ENCODE results near the gene TGM3.

Gene TGM3

DNA sequence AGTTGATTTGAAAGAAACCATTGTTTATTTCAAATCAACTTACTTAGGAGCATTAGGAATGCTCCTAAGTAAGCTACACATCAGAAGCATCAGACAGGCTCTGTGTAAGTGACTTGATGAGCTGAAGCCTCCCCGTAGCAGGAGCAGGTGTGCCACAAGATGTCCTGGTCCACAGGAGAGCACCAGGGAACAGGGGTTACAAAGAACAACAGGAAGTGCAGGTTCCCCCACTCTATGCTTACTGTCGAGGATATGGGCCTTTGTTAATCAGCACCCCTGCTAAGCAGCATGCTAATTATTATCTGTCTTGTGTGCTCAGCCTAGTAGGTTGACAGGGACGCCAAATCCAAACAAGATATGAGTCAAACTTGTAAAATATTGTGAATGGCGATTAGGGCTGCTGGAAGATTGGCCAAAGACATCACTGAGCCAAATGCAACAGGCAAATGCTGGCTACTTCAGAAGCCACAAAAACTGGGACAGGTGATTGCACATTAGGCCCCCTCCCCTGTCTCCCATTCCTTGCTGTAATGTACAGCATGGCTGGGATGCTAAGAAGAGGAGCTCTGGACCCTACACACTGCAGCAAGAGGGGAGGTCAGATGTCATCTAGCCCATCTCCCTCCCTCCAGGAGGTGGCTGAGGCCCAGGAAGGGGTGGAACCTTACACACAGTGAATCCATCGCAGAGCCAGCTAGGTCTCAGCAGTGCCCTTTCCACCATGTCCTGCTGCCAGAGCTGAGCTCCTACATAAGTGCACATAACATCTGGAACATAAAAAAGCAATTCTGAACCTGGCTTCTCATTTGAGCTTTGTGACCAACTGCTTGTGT lies 939 bp downstream of the TGM3 start:
- no peaks in the 10 kb centered on the region for H3K36me3 Mint-ChIP-seq
- H3K4me1 Mint-ChIP-seq (ENCODE audit: low read depth) = peaks cover 1% of the 10 kb centered on the region
- H3K9me3 Mint-ChIP-seq (ENCODE audit: low read depth) = no peaks in the 10 kb centered on the region
- H3K27ac Mint-ChIP-seq = no peak overlapping the region
- no peak overlapping the region for H3K4me3 Mint-ChIP-seq
- H3K27me3 Mint-ChIP-seq = no peaks in the 10 kb centered on the region

DNA sequence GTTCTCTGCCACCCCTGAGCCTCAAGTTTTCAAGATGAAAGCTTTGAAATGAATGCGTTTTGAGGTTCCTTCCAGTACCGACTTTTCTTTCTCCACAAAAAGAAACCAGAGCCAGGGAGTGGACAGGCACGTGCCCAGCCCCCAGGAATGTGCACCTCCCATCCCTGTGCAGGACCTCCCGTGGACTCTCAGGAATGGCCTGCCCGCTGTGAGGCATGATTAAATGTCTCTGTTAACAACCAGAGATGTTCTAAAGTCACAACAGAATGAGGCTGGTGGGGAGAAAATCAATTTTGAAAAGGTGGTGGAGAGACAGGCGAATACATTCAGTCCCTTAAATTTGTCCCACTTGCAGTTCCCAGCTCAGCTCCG lies 1.5 kb downstream of the TGM3 start:
- Mint-ChIP-seq H3K27me3 (no peaks in the 10 kb centered on the region), H3K36me3 (no peaks in the 10 kb centered on the region), H3K27ac (no peak overlapping the region), H3K4me1 (ENCODE audit: low read depth) (peaks cover 1% of the 10 kb centered on the region), H3K9me3 (ENCODE audit: low read depth) (no peaks in the 10 kb centered on the region), H3K4me3 (no peak overlapping the region)

DNA sequence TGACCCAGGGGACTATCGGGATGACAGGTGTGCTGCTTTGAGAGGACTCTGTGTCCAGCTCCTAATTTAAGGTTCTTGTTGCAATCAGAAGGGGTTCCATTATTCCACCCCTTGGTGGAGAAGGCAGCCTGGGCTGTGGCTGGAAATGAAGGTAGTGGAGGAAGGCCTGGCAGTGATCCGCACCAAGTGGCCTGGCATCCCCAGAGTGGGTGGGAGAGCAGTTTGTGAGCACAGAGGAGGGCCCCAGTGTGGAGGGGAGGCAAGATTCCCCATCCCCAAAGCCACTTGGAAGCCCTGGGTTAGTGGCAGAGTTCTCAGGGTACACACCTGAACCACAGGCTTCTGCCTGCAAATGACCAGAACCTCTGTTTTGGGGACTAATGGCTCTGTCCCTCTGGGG lies 2.3 kb downstream of the TGM3 start:
- H3K36me3 Mint-ChIP-seq = no peaks in the 10 kb centered on the region
- no peak overlapping the region for H3K27ac Mint-ChIP-seq
- peaks cover 2% of the 10 kb centered on the region for H3K27me3 Mint-ChIP-seq
- peaks cover 1% of the 10 kb centered on the region for H3K4me1 Mint-ChIP-seq (ENCODE audit: low read depth)
- H3K4me3 Mint-ChIP-seq = no peak overlapping the region
- H3K9me3 Mint-ChIP-seq (ENCODE audit: low read depth) = no peaks in the 10 kb centered on the region

DNA sequence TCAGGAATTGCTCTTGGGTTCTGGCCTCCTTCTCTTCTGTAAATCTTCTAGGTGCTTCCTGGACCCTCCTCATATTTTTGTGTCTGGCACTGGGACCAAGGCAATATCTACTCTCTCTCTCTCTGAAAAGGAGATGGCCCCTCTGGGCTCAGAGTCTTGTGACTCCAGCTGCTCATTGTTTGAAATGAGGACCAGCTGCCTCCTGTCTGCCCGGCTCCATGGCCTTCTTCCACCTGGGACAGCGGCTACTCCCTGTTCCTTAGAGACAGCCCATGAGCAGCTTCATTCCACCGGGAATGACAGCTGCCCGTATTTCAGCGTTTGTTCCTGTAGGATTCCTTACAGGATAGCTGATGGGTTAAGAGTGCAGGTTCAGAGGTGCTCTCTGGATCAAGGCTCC lies 2.9 kb downstream of the TGM3 start:
- Mint-ChIP-seq H3K27ac (no peak overlapping the region), H3K4me3 (no peak overlapping the region), H3K4me1 (ENCODE audit: low read depth) (peaks cover 1% of the 10 kb centered on the region), H3K36me3 (no peaks in the 10 kb centered on the region), H3K27me3 (peaks cover 2% of the 10 kb centered on the region), H3K9me3 (ENCODE audit: low read depth) (no peaks in the 10 kb centered on the region)

DNA sequence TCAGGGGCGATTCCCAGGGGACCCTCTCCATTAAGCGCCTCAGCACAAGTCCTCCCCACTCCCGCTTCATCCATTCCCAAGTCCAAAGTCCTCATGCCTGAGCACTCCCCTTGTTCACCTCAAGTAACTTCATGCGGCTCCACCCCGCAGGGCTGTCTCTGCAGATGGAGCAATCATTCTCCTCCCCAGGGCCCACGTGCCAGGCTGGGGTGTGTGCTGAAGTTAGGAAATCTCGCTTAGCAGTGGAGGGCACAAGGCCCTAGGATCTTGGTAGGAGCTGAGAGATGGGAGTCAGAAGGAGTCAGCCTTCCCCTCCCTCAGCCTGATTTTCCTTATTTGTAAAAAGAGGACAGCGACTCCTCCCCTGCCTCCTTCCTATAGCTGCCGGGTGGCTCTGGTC lies 3.5 kb downstream of the TGM3 start:
- H3K4me1 Mint-ChIP-seq (ENCODE audit: low read depth) = peaks cover 1% of the 10 kb centered on the region
- H3K4me3 Mint-ChIP-seq = no peak overlapping the region
- H3K27me3 Mint-ChIP-seq = peaks cover 4% of the 10 kb centered on the region
- no peak overlapping the region for H3K27ac Mint-ChIP-seq
- no peaks in the 10 kb centered on the region for H3K9me3 Mint-ChIP-seq (ENCODE audit: low read depth)
- no peaks in the 10 kb centered on the region for H3K36me3 Mint-ChIP-seq

DNA sequence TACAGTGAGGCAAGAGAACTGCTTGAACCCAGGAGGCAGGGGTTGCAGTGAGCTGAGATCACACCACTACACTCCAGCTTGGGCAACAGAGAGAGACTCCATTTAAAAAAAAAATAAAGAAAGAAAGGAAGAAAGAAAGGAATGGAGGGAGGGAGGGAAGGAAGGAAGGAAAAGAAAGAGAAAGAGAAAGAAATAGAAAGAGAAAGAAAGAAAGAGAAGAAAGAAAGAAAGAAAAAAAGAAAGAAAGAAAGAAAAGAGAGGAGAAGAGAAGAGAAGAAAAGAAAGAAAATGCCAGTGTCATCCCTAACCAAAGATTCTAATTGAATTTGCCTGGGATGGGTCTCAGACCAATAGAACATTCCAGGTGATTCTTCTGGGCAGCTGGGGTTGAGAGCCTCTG lies 4.2 kb downstream of the TGM3 start:
- H3K4me1 Mint-ChIP-seq (ENCODE audit: low read depth) = peaks cover 1% of the 10 kb centered on the region
- no peak overlapping the region for H3K4me3 Mint-ChIP-seq
- H3K36me3 Mint-ChIP-seq = no peaks in the 10 kb centered on the region
- peaks cover 4% of the 10 kb centered on the region for H3K27me3 Mint-ChIP-seq
- H3K27ac Mint-ChIP-seq = no peak overlapping the region
- H3K9me3 Mint-ChIP-seq (ENCODE audit: low read depth) = no peaks in the 10 kb centered on the region

DNA sequence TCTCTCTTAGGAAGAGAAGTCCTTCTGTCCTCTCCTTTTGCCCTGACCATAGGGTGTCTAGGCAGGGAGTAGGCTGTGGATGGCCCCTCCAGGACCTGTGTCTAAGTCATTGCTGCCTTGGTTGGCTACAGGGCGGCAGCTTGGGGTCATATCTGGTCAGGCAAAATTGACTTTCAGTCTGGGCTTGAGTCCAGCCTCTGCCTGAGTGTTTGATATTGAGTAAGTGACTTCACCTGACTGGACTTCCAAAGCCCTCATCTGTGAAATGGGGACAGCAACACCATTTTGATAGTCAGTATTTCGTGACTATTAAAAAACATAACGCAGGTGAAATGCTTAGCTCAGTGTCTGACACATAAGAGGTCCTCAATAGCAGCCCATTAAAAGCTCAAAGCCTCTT lies 4.6 kb downstream of the TGM3 start:
- H3K4me1 Mint-ChIP-seq (ENCODE audit: low read depth) = peaks cover 1% of the 10 kb centered on the region
- no peaks in the 10 kb centered on the region for H3K9me3 Mint-ChIP-seq (ENCODE audit: low read depth)
- no peak overlapping the region for H3K27ac Mint-ChIP-seq
- no peaks in the 10 kb centered on the region for H3K36me3 Mint-ChIP-seq
- peaks cover 4% of the 10 kb centered on the region for H3K27me3 Mint-ChIP-seq
- no peak overlapping the region for H3K4me3 Mint-ChIP-seq

DNA sequence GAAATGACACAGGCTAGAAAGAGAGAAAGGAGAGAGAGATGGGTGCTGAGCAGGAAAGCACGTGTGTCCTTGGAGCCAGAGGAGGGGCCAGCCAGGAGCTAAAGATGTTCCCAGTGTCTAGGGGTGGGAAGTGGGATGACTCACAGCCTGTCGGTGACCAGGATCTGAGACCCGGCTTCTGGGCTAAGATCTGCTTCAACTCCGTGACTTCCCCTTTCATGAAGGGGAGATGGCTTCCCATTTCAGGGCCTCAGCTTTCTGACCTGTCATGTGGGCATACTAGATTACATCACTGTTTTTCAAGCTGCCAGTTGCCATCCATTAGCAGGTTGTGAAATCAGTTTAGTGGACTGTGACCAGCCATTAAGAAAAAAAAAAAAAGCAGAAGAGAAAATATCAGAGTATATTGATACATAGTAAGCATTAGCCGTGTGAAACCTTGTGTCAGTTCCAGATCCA lies 5.4 kb downstream of the TGM3 start:
- H3K27ac Mint-ChIP-seq = no peak overlapping the region
- H3K4me1 Mint-ChIP-seq (ENCODE audit: low read depth) = peaks cover 1% of the 10 kb centered on the region
- no peak overlapping the region for H3K4me3 Mint-ChIP-seq
- no peaks in the 10 kb centered on the region for H3K9me3 Mint-ChIP-seq (ENCODE audit: low read depth)
- H3K27me3 Mint-ChIP-seq = peaks cover 4% of the 10 kb centered on the region
- no peaks in the 10 kb centered on the region for H3K36me3 Mint-ChIP-seq

DNA sequence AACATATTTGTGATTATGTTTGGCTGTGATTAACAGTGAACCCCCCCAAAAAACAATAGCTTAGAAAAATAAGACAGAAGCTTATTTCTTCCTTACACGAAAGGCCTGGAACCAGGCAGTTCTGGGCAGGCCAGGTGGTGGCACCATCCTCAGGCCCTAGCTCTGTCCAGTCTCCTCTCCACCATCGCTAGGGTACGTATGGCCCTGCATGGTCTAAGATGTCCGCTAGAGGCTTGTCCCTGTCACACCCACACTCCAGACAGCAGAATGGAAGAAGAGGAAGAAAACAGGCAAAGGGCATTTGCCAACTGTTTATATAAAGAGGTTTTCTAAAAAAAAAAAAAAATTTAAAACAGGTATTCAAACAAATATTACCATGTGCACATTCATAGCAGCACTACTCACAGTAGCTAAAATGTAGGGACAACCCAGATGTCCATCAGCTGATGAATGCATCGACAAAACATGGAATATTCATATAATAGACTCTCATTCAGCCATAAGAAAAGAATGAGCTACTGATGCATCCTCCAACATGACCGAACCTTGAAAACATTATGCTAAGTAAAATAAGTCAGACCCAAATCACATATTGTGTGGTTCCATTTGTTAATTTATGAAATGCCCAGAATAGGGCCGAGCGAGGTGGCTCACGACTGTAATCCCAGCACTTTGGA lies 6.7 kb downstream of the TGM3 start:
- Mint-ChIP-seq H3K27me3 (peaks cover 4% of the 10 kb centered on the region), H3K27ac (no peak overlapping the region), H3K4me1 (ENCODE audit: low read depth) (peaks cover 1% of the 10 kb centered on the region), H3K36me3 (no peaks in the 10 kb centered on the region), H3K9me3 (ENCODE audit: low read depth) (no peaks in the 10 kb centered on the region), H3K4me3 (no peak overlapping the region)

DNA sequence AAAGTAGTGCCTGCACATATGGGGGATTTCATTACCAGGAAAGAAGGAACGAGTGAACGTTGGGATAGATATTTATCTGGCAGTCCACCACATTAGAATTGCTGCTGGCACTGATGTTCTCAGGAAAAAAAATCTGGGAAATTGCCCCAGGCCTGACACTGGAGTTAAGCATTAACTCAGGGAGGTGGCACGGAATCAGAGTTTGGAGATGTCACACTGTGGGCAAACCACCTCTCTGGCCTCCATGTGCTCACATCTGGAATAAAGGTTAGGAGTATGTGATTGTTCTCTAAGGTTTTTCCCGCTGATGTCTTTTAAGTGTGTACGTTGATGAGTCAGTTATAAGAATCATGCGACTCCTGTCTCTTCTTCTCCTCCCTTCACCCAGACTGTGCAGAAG lies 7.9 kb downstream of the TGM3 start:
- H3K27me3 Mint-ChIP-seq = peaks cover 4% of the 10 kb centered on the region
- no peaks in the 10 kb centered on the region for H3K36me3 Mint-ChIP-seq
- no peak overlapping the region for H3K4me3 Mint-ChIP-seq
- peaks cover 1% of the 10 kb centered on the region for H3K4me1 Mint-ChIP-seq (ENCODE audit: low read depth)
- no peaks in the 10 kb centered on the region for H3K9me3 Mint-ChIP-seq (ENCODE audit: low read depth)
- H3K27ac Mint-ChIP-seq = no peak overlapping the region

DNA sequence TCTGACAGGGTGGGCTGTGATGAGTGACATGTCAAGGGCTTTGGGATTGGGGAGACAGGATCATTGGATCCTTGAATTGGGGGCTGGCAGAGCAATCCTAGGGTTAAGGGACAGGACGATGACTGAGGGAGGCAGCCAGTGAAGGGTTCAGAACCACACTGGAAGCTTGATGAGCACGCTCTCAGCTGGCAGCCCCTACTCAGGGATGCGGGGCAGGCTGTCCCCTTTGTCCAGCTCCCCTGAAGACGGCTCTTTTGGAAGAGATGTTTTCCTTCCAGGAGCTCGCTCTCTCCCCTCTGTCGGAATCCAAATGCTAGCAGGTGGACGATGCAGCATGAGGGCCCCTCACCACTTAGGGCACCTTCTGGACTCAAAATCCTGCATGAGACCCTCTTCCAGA lies 8.4 kb downstream of the TGM3 start:
- H3K4me3 Mint-ChIP-seq = no peak overlapping the region
- H3K36me3 Mint-ChIP-seq = no peaks in the 10 kb centered on the region
- peaks cover 4% of the 10 kb centered on the region for H3K27me3 Mint-ChIP-seq
- H3K4me1 Mint-ChIP-seq (ENCODE audit: low read depth) = peaks cover 1% of the 10 kb centered on the region
- H3K27ac Mint-ChIP-seq = no peak overlapping the region
- no peaks in the 10 kb centered on the region for H3K9me3 Mint-ChIP-seq (ENCODE audit: low read depth)

DNA sequence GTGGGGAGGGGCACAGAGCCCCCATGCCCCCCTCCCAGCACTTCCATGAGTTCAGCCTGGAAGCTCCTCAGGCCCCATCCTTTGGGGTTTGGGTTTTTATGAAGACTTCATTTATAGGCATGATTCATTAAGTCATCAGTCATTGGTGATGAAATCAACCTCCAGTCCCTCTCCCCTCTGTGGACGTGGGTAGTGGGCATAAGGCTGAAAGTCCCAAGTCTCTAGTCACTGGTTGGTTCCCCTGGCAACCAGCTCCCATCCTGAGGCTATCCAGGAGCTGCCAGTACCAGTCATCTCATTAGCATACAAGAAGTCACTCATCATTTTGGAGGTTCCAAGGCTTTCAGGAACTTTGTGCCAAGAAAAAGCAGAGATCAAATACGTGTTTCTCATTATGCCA lies 9.2 kb downstream of the TGM3 start:
- Mint-ChIP-seq H3K4me1 (ENCODE audit: low read depth) (peaks cover 1% of the 10 kb centered on the region), H3K36me3 (no peaks in the 10 kb centered on the region), H3K27ac (no peak overlapping the region), H3K27me3 (peaks cover 4% of the 10 kb centered on the region), H3K9me3 (ENCODE audit: low read depth) (no peaks in the 10 kb centered on the region), H3K4me3 (no peak overlapping the region)

DNA sequence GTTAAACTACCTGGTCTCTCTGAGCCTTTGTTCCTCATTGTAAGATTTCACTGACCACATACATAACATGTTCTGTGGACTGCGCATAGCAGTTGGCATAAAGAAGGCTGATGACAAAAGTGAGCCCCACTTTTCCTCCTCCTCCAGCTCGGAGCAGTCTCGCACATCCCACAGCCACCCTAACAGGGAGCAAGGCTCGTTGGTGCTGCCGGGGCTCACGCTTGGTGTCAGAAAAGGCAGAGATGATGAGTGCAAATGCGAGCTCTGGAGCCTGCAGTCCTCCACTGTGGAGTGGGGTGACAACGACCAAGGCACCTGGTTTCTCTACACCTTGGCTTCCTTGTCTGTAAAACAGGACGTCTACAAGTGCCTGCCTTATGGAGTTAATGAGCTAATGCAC lies 9.7 kb downstream of the TGM3 start:
- Mint-ChIP-seq H3K27ac (no peak overlapping the region), H3K27me3 (peaks cover 4% of the 10 kb centered on the region), H3K36me3 (no peaks in the 10 kb centered on the region), H3K4me1 (ENCODE audit: low read depth) (peaks cover 1% of the 10 kb centered on the region), H3K4me3 (no peak overlapping the region), H3K9me3 (ENCODE audit: low read depth) (no peaks in the 10 kb centered on the region)

DNA sequence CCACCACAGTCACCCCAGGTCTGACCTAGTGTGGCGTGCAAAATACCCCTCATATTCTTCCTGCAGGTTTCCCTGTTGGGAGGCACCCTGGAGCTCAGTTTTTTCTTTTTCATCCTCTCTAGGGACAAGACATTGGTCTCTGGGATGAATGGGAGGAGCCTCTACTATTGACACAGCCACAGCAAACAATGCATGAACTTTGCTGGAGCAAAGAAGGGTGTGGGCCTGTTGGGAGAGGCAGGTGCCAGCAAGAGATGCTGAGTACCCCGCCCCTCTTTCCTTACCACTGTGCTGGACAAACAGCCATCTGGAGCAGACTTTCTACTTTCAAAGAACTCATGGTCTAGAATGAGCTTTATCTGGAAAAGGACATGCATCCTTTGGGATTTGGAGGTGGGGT lies 10.1 kb downstream of the TGM3 start:
- H3K4me3 Mint-ChIP-seq = no peak overlapping the region
- H3K36me3 Mint-ChIP-seq = no peaks in the 10 kb centered on the region
- no peaks in the 10 kb centered on the region for H3K9me3 Mint-ChIP-seq (ENCODE audit: low read depth)
- no peak overlapping the region for H3K27ac Mint-ChIP-seq
- peaks cover 1% of the 10 kb centered on the region for H3K4me1 Mint-ChIP-seq (ENCODE audit: low read depth)
- H3K27me3 Mint-ChIP-seq = peaks cover 4% of the 10 kb centered on the region

DNA sequence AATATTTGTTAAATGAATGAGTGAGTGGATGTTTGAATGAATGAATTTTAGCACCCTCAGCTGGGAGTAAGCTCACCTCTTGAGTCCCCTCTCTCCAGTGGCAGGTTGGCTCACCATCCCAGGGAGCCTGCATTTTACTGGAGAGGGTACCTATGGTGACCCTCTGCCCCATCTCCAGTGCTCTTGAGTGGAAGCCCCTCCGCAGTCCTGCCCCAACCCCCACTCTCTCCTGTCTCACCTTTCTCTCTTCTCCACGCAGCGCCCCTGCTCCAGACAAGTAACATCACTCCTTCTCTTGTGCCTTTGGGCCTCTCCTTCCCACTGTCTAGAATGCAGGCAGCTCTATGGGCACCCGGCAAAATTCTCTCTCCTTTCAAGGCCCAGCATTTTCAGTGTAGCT lies 11.3 kb downstream of the TGM3 start:
- Mint-ChIP-seq H3K27ac (no peak overlapping the region), H3K27me3 (peaks cover 4% of the 10 kb centered on the region), H3K4me1 (ENCODE audit: low read depth) (no peaks in the 10 kb centered on the region), H3K4me3 (no peak overlapping the region), H3K9me3 (ENCODE audit: low read depth) (no peaks in the 10 kb centered on the region), H3K36me3 (no peaks in the 10 kb centered on the region)

DNA sequence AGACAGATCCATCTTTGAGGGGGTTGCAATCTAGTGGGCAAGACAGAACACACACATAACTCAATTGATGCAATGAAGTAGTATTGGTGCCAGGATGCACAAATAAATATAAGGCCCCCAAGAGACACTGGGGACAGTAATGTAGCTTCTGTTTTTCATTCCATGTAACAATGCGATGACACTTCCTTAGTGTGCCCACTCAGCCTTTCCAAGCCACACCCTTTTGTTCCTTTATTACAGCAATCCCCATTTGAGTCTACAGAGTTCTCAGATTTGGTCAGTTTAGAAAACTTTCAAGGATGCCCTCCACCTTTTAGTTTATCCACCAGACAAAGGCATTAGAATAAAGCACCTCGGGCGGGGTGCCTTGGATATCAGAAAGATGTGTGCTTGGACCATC lies 15.5 kb downstream of the TGM3 start:
- Mint-ChIP-seq H3K27ac (no peak overlapping the region), H3K4me3 (no peak overlapping the region), H3K4me1 (ENCODE audit: low read depth) (no peaks in the 10 kb centered on the region), H3K36me3 (no peaks in the 10 kb centered on the region), H3K9me3 (ENCODE audit: low read depth) (no peaks in the 10 kb centered on the region), H3K27me3 (no peaks in the 10 kb centered on the region)

Data from activated naive CD8-positive, alpha-beta T cell (primary cell).